Measurements from ENCODE around the gene MAPKBP1.

The MAPKBP1 gene

GRCh38 chr15:41792000-41792637, 17.8 kb downstream of the MAPKBP1 start:
- DNase-seq: no peak
- TF ChIP-seq POLR2A (IDR thresholded peaks at IDR 0.05; ENCODE audit: low read length) (no peak), GATA1 (IDR thresholded peaks at IDR 0.05; ENCODE audit: low read depth, low read length) (no peak)

DNA sequence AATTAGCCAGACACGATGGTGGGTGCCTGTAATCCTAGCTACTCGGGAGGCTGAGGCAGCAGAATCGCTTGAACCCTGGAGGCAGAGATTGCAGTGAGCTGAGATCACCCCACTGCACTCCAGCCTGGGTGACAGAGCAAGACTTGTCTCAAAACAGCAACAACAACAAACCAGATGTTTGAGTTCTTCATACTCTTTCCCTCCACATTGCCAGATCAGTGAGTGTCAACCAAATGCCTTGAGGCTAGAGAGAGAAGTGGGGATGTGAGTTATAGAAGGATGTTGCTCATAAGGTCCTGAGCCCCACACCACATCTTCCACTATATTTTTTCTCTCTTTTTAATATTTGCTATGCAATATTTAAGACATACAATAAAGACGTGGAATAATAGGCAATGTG, 19.8 kb downstream of the MAPKBP1 start:
- TF ChIP-seq POLR2A (IDR thresholded peaks at IDR 0.05; ENCODE audit: low read length) (no peak), GATA1 (IDR thresholded peaks at IDR 0.05; ENCODE audit: low read depth, low read length) (no peak)
- no peak for DNase-seq

DNA sequence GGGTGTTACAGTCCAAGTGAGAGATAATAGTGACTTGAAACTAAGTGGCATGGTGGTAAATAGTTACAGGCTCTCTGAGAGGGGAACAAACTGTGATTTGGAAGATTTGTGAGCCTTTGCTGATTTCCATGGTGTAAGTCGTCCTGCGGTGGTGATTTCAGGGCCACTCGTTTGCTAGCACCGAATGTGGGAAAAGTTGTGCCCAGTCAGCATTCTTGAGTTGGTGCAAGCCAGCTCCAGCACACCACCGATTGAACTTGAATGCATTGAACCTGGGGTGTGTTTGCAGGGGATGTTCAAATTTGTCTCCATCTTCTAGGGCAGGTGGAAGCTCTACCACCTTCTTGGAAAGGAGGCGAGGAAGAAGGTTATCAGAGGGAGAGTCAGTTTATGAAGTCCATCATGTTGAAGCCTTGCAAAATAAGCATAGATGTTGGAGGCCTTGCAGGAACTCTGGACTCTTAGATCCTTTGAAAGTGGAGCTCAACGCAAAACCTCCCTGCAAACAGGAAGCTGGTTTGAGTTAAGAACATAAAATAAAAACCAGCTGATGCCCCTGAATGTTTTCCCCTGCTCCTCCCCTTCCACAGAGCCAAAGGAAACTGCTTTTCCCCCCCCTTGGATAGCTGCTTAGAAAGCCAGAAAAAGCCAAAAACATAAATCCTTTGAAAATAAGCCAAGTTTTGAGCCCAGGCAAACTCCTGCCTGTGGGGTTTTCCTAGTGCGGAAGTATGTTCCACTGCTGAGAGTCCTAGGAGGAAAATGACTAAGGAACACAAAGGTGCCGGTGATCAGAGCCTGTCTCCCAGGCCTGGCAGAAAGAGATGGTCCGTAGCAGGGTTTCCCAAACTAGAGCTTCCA, 21.9 kb downstream of the MAPKBP1 start:
- no peak for DNase-seq
- TF ChIP-seq GATA1 (IDR thresholded peaks at IDR 0.05; ENCODE audit: low read depth, low read length) (no peak), POLR2A (IDR thresholded peaks at IDR 0.05; ENCODE audit: low read length) (no peak)

GRCh38 chr15:41797201-41797944, 23.1 kb downstream of the MAPKBP1 start:
- TF ChIP-seq POLR2A (IDR thresholded peaks at IDR 0.05; ENCODE audit: low read length) (no peak), GATA1 (IDR thresholded peaks at IDR 0.05; ENCODE audit: low read depth, low read length) (no peak)
- no peak for DNase-seq

GRCh38 chr15:41798607-41799487, 24.6 kb downstream of the MAPKBP1 start:
- no peak for DNase-seq
- TF ChIP-seq POLR2A (IDR thresholded peaks at IDR 0.05; ENCODE audit: low read length): no peak
- TF ChIP-seq GATA1 (IDR thresholded peaks at IDR 0.05; ENCODE audit: low read depth, low read length): no peak

GRCh38 chr15:41799488-41799805, 25.2 kb downstream of the MAPKBP1 start:
- DNase-seq: no peak
- TF ChIP-seq GATA1 (IDR thresholded peaks at IDR 0.05; ENCODE audit: low read depth, low read length): no peak
- no peak for TF ChIP-seq POLR2A (IDR thresholded peaks at IDR 0.05; ENCODE audit: low read length)

- TF ChIP-seq POLR2A (IDR thresholded peaks at IDR 0.05; ENCODE audit: low read length) (no peak), GATA1 (IDR thresholded peaks at IDR 0.05; ENCODE audit: low read depth, low read length) (no peak)
- no peak for DNase-seq
These were observed 26.9 kb downstream of the MAPKBP1 start for GRCh38 chr15:41801185-41801584.

DNA sequence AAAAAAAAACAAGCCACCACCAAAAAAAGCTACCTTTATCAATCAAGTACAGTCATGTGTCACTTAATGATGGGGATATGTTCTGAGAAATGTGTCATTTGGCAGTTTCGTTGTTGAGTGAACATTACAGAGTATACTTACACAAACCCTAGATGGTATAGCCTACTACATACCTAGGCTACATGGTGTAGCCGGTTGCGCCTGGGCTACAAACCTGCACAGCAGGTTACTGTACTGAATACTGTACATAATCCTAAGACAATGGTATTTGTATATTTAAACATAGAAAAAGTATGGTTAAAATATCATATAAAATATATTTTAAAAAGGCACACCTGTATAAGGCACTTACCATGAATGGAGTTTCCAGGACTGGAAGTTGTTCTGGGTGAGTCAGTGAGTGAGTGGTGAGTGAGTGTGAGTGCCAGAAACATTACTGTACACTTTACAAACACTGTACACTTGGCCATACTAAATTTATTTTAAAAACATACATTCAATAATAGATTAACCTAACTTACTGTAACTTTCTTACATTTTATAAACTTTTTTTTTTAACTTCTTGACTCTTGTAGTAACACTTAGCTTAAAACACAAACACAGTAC, 27.7 kb downstream of the MAPKBP1 start:
- DNase-seq: peak in 1 of 2 experiments; percentile 9
- TF ChIP-seq POLR2A (IDR thresholded peaks at IDR 0.05; ENCODE audit: low read length) (no peak), GATA1 (IDR thresholded peaks at IDR 0.05; ENCODE audit: low read depth, low read length) (no peak)

GRCh38 chr15:41804361-41804760, 30.1 kb downstream of the MAPKBP1 start:
- TF ChIP-seq POLR2A (IDR thresholded peaks at IDR 0.05; ENCODE audit: low read length) (no peak), GATA1 (IDR thresholded peaks at IDR 0.05; ENCODE audit: low read depth, low read length) (no peak)
- DNase-seq: no peak

GRCh38 chr15:41804916-41805666, 30.8 kb downstream of the MAPKBP1 start:
- no peak for DNase-seq
- TF ChIP-seq POLR2A (IDR thresholded peaks at IDR 0.05; ENCODE audit: low read length): no peak
- TF ChIP-seq GATA1 (IDR thresholded peaks at IDR 0.05; ENCODE audit: low read depth, low read length): no peak

GRCh38 chr15:41805711-41806110, 31.4 kb downstream of the MAPKBP1 start:
- no peak for DNase-seq
- TF ChIP-seq POLR2A (IDR thresholded peaks at IDR 0.05; ENCODE audit: low read length) (no peak), GATA1 (IDR thresholded peaks at IDR 0.05; ENCODE audit: low read depth, low read length) (no peak)

All from erythroblast (primary cell).